GM12865 (cell line): ENCODE data around the gene BACE2.

Source experiments
- DNase-seq: peaks from one replicate; pipeline ENCODE4 v3.0.0; 2010; ENCODE audit warnings: low read depth
- H3K4me3 ChIP-seq: 2 replicates; pipeline ENCODE4 v1.5.1; 2011; ENCODE audit warnings: mild to moderate bottlenecking, low read depth, low read length, control low read depth
- CTCF ChIP-seq: IDR thresholded peaks from 2 replicates; pipeline ENCODE4 v1.5.1; 2011; ENCODE audit warnings: low read length, control low read depth, low read depth, inconsistent platforms; ENCODE audit not compliant: insufficient read depth; ENCODE audit errors: missing control alignments

The BACE2 gene

DNA sequence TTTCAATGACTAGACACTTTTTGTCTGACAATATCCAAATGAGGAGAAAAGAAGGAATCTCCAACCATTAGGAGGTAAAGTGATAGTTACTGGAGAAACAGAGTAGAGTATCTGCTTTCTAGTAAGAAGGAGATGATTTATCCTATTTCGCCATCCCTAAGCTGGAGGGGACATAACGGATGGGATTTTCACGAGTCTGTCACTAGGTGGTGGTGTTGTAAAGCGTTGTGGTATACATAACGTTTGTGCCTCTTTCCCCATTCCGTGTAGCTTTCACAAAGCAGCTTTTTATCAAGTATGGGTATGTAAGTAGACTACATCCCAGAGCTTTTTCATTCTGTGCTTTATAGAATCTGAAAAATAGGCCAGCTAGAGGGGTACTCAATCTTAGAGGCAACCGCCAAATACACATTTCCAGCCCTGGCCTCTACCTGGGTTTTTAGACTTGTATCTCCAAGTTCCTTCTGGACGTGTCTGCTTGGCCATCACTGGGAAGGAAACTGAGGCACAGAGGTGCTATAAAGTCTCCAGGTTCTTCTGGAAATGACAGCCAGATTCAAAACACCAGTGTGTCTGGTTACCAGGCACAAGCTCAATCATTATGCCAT is 115.4 kb downstream of the BACE2 start:
- TF ChIP-seq CTCF, result peak; percentile 75
- H3K4me3 ChIP-seq, result no peak overlapping the region
- DNase-seq, result peak; percentile 79

DNA sequence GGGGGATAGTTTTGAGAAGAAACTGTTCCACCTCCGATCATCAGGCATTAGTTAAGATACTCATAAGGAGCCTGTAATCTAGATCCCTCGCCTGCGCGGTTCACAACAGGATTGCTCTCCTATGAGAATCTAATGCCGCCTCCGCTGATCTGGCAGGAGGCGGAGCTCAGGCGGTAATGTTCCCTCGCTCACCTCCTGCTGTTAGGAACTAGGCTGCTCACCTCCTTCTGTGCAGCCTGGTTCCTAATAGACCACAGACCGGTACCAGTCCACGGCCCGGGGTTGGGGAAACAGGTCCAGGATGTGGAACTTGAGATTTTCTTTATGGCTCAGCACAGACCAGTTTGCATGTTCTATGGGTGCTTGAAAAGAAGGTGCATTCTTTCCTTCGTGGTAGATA is 121.5 kb downstream of the BACE2 start:
- DNase-seq, result no peak
- TF ChIP-seq CTCF, result no peak
- H3K4me3 ChIP-seq, result no peak overlapping the region

DNA sequence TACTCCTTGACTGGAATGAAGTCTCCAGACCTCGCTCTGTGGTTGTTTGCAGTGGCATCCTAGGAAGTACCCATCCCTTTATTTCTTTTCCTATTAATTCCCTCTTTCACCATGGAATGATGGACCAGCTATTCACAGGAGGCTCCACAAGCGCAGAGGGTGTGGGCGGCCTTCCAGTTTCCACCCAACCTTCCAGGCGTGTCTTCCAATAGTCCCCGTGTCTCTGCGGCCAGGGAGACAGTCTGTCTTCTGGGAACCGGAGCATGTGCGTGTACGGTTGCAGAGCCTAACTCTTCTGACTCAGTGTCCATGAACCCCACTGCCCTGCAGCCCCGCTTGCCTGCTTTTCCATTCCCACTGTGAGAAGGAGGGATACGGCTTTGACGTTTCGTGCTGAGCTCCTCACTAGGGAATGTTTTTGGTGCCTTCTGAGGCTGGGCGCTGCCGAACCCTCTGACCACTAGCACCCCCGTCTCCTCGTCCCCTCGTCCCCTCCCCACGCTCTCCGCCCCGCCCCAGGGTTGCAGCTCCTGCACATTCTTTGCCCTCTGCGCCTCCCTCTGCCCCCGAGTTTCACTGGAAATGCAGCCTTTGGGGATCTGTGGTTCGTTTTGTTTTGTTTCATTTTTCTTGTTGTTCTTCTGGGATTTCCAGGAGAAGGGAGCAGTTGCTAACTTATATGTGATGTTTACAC is 122.3 kb downstream of the BACE2 start:
- no peak for DNase-seq
- TF ChIP-seq CTCF, result no peak
- H3K4me3 ChIP-seq, result no peak overlapping the region

GRCh38 chr21:41294548-41295231 is 126.7 kb downstream of the BACE2 start:
- no peak for DNase-seq
- TF ChIP-seq CTCF, result no peak
- H3K4me3 ChIP-seq, result no peak overlapping the region

GRCh38 chr21:41295721-41296254 is 127.8 kb downstream of the BACE2 start:
- TF ChIP-seq CTCF, result no peak
- DNase-seq, result no peak
- H3K4me3 ChIP-seq, result no peak overlapping the region

DNA sequence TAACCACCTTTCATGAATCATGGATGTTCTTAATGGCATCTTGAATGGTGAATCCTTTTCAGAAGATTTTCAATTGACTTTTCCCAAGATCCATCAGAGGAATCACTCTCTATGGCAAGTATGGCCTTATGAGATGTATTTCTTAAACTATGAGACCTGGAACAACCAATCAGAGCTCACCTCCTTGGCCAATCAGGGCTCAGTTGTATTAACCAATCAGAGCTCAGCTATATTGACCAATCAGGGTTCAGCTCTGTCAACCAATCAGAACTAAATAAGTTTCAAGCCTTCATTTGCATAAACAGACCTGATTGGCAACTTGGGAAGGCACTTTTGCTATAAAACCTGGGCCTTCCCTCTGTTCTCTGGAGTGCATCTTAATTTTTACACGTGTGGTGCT is 135.0 kb downstream of the BACE2 start:
- TF ChIP-seq CTCF, result no peak
- DNase-seq, result no peak
- no peak overlapping the region for H3K4me3 ChIP-seq
